HG03095 (cell line): ENCODE data around the gene ICAM5.
"Not testable (repeated sequence)": the region's sequence is repeated elsewhere in the genome, so short reads cannot be mapped to it uniquely, and the experiment has no call there.

Source experiments
- ATAC-seq: cut with Tn5 transposase; IDR thresholded peaks from one replicate; pipeline ENCODE4 v1.9.1; 2021; ENCODE audit warnings: moderate library complexity; ENCODE audit not compliant: unreplicated experiment

Gene ICAM5

GRCh38 chr19:10289836-10290356 lies at the start of gene ICAM5:
TSS of gene ICAM5 (plus strand) at chr19:10289952. CDS start at chr19:10290044, 92 bp downstream.
- ATAC-seq, result no peak

GRCh38 chr19:10241826-10242449 lies 47.8 kb upstream of the ICAM5 start:
- ATAC-seq, result not testable (repeated sequence)

GRCh38 chr19:10243606-10244005 lies 46.1 kb upstream of the ICAM5 start:
- ATAC-seq, result no peak

- no peak for ATAC-seq
Observed at GRCh38 chr19:10245189-10245939, 44.4 kb upstream of the ICAM5 start.

DNA sequence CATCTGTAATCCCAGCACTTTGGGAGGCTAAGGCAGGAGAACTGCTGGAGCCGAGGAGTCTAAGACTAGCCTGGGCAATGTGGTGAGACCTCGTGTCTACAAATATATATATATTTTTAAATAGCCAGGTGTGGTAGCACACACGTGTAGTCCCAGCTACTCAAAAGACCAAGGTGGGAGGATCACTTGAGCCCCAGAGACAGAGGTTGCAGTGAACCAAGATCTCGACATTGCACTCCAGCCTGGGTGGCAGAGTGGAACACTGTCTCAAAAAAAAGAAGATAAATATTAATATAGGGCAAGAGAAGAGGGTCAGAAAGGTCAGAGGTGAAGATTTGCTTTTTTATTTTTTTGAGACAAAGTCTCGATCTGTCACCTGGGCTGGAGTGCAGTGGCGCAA lies 43.2 kb upstream of the ICAM5 start:
- ATAC-seq, result no peak

DNA sequence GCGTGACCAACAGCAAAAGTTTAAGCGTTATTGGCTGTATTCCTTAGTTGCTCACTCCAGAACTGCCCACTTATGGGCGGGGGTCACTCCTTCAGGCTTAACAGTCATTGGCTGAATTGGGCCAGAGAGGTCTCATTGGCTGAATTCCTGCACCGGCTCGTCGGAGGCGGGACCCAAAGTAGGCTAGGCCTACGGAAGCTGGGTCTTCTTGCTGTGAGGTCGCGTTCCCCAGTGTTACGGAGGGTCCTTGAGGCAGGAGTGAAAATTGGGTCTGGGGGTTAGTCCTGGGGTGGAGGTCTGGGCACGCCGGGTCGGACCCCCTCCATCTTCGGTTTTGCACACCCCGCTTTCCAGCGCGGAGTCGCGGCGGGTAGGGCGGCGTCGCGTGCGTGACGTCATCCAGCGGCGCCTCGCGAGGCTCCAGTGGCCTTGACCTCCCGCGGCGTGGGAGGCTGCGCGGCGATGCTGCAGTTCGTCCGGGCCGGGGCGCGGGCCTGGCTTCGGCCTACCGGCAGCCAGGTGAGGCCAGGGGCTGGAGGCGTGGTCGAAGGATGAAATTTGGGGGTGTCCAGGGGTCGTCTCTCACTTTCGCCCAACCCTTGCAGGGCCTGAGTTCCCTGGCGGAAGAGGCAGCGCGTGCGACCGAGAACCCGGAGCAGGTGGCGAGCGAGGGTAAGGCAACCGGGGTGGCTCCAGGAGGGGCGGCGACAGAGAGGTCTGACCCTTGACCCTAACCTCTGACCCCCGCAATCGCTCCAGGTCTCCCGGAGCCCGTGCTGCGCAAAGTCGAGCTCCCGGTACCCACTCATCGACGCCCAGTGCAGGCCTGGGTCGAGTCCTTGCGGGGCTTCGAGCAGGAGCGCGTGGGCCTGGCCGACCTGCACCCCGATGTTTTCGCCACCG lies 37.7 kb upstream of the ICAM5 start, which contains the start of gene MRPL4:
MRPL4 (plus strand) TSS at position 423 of the 903 bp plus-strand sequence; CDS start at position 463, 40 bp downstream.
- peak; percentile 79 for ATAC-seq

- ATAC-seq, result no peak
Observed at GRCh38 chr19:10252707-10253106, 37.0 kb upstream of the ICAM5 start.

- no peak for ATAC-seq
Observed at GRCh38 chr19:10254244-10254643, 35.5 kb upstream of the ICAM5 start.

DNA sequence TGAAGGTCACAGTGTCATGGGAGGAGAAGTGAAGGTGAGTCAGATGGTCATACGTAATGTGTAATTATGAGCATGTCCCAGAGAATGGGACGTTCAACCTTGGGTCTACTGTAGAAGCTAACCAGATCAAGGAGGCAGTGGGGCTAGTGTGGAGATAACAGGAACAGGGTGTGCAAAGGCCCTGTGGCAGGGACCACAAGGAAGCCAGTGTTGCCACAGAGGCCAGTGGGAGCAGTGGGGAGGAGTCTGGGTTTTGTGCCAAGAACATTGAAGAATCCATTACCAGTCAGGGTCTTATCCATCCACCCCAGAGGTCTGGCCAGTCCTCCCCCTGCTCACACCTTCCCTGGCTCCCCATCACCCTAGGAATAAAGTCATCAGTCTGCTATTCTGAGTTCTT lies 34.4 kb upstream of the ICAM5 start:
- no peak for ATAC-seq

DNA sequence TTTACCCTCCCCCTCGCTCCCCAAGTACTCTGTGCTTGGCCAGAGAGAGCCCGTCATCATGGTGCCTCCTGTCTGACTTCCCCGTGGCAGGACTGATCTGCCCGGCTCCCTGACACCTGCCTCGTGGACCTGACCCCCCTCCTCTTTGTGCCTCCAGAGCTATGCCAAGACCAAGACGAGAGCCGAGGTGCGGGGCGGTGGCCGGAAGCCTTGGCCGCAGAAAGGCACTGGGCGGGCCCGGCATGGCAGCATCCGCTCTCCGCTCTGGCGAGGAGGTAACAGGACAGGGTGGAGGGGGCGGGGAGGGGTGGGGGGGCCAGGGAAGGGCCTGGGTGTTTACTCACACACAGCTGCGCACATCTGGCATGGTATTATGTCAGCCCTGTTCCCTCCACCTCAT lies 33.2 kb upstream of the ICAM5 start:
- ATAC-seq, result no peak

- no peak for ATAC-seq
Observed at GRCh38 chr19:10256970-10257615, 32.7 kb upstream of the ICAM5 start.

GRCh38 chr19:10258080-10258710 lies 31.6 kb upstream of the ICAM5 start:
- no peak for ATAC-seq

DNA sequence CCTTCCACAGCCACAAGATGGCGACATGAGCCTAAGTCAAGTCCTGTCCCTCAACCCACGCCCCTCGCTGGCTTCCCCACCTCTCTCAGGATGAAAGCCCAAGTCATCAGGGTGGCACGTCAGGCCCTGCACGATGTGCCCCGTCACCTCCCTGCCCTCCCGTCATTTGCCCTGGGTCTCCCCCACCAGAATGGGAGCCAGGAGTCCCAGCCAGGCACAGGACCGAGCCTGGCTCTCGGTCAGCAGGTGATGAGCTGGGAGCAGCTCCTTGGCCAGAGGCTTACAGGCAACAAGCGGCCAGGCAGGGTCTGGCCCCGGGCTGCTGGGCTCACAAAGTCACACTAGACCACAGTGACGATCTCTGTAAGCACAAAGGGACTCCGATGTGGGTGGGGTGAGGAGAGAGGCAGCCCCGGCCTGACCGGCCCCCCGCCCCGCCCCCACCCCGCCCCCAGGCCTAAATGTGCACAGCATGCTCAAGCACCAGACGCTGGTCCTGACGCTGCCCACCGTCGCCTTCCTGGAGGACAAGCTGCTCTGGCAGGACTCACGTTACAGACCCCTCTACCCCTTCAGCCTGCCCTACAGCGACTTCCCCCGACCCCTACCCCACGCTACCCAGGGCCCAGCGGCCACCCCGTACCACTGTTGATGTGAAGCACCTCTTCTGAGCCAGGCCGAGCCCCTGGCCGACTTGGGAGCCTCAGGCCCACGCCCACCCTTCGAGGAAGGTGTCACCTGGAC lies 30.4 kb upstream of the ICAM5 start:
- ATAC-seq, result no peak

DNA sequence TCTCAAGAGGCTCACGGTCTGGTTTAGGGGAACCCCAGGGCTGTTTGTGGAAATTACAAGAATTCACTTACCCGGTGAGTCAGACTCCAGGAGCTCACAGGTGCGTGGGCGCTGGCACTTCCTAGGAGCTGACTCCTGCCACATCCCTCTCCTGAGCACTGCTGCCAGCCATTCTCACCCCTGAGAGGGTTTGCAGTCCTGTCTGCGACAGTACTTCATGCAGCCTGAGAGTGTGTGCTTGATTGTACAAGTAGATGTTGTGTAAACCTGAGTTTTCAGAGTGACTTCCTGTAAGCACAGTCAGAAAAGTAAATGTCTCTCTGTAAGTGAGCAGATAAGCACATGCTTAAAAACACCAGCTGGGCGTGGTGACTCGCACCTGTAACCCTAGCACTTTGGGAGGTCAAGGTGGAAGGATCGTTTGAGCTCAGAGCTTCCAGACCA lies 29.6 kb upstream of the ICAM5 start:
- no peak for ATAC-seq

DNA sequence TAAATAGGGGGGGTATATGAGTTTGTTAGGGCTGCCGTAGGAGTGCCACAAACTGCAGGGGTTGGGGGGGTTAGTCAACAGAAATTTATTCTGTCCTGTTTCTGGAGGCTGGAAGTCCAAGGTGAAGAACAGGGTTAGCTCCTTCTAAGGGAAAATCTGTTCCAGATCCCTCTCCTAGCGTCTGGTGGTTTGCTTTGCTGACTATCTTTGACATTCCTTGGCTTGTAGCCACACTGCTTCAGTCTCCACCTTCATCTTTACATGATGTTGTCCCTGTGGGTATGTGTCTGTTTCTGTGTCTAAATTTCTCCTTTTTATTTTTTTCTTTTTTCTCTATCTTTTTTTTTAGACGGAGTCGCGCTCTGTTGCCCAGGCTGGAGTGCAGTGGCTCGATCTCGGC lies 27.0 kb upstream of the ICAM5 start:
- ATAC-seq, result no peak

DNA sequence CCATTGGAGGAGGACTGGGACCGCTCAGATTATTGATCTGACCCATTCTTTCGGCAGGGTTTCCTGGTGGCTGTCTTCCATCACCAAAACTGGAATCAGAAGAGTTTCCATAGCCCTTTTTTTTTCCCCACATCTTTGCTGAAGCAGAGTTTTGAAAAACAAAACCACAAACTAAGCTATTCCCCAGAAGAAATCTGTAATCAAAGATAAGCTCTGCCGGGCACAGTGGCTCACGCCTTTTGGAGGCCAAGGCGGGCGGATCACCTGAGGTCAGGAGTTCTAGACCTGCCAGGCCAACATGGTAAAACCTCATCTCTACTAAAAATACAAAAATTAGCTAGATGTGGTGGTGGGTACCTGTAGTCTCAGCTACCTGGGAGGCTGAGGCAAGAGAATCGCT lies 23.0 kb upstream of the ICAM5 start:
- ATAC-seq, result no peak

GRCh38 chr19:10268071-10268470 lies 21.7 kb upstream of the ICAM5 start:
- ATAC-seq, result no peak

- no peak for ATAC-seq
Observed at GRCh38 chr19:10269333-10270179, 20.2 kb upstream of the ICAM5 start.
